ENCODE results near the gene PTPRM. TPM values are rescaled to one million over a fixed set of nuclear protein-coding genes. Genes with fewer than 3 reads are reported as not detected.

Gene PTPRM
- total RNA-seq, 4 donors from 2014 or later: 21.4 to 41.8 (median 29.6) TPM

DNA sequence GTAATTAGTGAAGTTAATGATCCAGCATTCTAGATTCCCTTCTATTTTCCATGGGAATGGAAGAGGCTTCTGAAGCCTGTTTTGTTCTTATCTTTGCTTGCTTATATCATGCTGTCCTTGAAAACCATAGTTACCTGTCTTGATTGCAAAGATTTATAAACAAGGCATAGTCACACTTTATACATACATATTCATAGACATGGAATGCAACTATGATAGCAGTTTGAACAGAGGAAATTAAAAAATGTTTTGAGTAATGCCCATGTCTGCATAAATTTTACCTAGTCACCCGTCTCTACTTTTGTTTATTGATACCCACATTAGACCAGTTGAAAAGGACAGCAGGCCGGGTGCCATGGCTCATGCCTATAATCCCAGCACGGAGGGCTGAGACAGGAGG, 289.0 kb downstream of the PTPRM start:
- H3K4me3 ChIP-seq (ENCODE audit: low read depth, poor library complexity, severe bottlenecking): no peak overlapping the region
- TF ChIP-seq, protein P1, sequence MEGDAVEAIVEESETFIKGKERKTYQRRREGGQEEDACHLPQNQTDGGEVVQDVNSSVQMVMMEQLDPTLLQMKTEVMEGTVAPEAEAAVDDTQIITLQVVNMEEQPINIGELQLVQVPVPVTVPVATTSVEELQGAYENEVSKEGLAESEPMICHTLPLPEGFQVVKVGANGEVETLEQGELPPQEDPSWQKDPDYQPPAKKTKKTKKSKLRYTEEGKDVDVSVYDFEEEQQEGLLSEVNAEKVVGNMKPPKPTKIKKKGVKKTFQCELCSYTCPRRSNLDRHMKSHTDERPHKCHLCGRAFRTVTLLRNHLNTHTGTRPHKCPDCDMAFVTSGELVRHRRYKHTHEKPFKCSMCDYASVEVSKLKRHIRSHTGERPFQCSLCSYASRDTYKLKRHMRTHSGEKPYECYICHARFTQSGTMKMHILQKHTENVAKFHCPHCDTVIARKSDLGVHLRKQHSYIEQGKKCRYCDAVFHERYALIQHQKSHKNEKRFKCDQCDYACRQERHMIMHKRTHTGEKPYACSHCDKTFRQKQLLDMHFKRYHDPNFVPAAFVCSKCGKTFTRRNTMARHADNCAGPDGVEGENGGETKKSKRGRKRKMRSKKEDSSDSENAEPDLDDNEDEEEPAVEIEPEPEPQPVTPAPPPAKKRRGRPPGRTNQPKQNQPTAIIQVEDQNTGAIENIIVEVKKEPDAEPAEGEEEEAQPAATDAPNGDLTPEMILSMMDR (IDR thresholded peaks at IDR 0.05): no peak
- no peak for TF ChIP-seq POLR2A (IDR thresholded peaks at IDR 0.05)
- DNase-seq (ENCODE audit: low spot score in 2 of 2): no peak
- intact Hi-C loops (cut with DNase I; ENCODE audit: low total_unique reads): no loop called here
- WGBS, 2 donors: 91 to 98% methylated on average over 3 of the region's 3 CpGs

DNA sequence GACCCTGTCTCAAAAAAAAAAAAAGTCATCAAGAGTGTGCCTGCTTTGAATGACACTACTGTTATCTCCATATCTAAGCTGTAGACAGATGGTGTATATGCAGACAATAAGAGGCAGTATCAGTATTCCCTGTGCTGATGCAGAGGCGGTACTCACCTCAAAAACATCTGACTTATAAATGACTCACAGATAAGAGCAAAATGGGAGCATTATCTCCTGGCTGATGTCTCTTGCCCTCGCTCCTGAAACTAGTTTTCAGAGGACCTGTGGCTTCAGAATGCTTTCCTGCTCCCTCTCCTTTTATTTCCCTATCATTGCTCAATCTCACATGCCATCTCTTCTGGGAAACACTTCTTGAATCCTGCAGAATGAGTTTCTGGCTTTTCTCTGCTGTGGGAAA, 289.6 kb downstream of the PTPRM start:
- WGBS, 2 donors: 79 to 94% methylated on average over 2 of the region's 2 CpGs
- intact Hi-C loops (cut with DNase I; ENCODE audit: low total_unique reads): no loop called here
- TF ChIP-seq, protein P1 (IDR thresholded peaks at IDR 0.05): no peak
- TF ChIP-seq POLR2A (IDR thresholded peaks at IDR 0.05): no peak

DNA sequence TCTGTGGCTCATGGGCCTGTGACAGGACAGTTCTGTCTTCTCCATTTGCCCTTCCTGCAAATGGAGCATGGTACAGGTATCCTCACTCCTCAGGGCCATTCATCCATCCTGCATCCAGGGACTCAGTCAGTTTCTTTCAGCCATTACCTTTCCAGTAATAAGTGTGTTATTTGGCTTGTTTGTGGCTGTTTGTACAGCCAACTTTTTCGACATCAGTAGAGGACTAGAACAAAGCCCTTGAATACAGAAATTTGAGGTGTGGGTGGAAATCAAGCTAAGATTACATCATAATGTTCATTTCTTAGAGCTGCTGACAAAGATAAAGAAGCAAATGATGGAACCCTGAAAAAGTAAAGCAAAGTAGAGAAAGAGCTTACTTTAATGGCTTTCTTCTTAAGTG, 290.4 kb downstream of the PTPRM start:
- no peak for DNase-seq (ENCODE audit: low spot score in 2 of 2)
- 73 to 74% methylated on average over 1 of the region's 1 CpG for WGBS, 2 donors
- intact Hi-C loops (cut with DNase I; ENCODE audit: low total_unique reads): no loop called here
- TF ChIP-seq POLR2A (IDR thresholded peaks at IDR 0.05): no peak
- TF ChIP-seq, protein P1 (IDR thresholded peaks at IDR 0.05): no peak
- no peak overlapping the region for H3K4me3 ChIP-seq (ENCODE audit: low read depth, poor library complexity, severe bottlenecking)

More for the DNA sequence above, 289.6 kb downstream of the PTPRM start:
- no peak overlapping the region for H3K4me3 ChIP-seq (ENCODE audit: low read depth, poor library complexity, severe bottlenecking)
- DNase-seq (ENCODE audit: low spot score in 2 of 2): no peak

DNA sequence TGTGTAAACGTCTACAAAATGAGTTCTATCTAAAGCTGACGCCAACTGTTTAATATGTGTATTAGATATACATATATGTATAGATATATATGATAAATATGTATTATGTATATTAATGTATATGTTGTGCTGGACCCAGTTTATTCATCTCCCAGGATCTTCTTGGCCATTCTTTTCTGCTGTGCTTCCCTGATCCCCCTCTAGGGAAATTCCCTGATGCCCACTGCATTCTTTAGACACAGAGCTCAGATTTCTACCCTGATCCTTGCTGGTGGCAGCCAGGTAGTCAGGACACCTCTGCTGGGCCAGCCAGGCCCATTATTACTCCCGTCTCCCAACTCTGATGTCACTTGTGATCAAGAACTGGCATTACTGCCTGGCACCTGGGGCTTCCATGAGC, 292.0 kb downstream of the PTPRM start:
- no peak overlapping the region for H3K4me3 ChIP-seq (ENCODE audit: low read depth, poor library complexity, severe bottlenecking)
- intact Hi-C loops (cut with DNase I; ENCODE audit: low total_unique reads): no loop called here
- TF ChIP-seq POLR2A (IDR thresholded peaks at IDR 0.05): no peak
- TF ChIP-seq, protein P1 (IDR thresholded peaks at IDR 0.05): no peak
- no peak for DNase-seq (ENCODE audit: low spot score in 2 of 2)
- 78 to 95% methylated on average over 3 of the region's 3 CpGs for WGBS, 2 donors

DNA sequence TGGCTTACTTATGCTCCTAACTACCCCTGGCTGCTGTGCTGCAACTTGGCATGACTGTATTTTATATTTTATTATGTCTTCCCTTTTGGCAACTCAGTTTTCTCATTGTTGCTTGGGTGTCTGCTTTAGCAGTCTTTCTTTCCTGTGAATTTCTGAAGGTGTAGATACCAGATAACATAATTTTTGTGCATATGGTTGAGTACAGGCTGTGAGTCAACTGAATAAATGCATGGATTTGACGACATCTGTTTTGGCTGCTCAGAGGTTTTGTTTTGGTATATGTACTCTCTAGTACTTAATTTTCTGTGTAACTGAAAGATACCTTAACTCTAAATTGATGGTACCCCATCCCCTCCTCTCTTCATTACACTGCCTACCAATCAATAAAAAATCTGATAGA, 303.1 kb downstream of the PTPRM start:
- intact Hi-C loops (cut with DNase I; ENCODE audit: low total_unique reads): no loop called here
- TF ChIP-seq, protein P1 (IDR thresholded peaks at IDR 0.05): no peak
- no peak for TF ChIP-seq POLR2A (IDR thresholded peaks at IDR 0.05)
- no peak overlapping the region for H3K4me3 ChIP-seq (ENCODE audit: low read depth, poor library complexity, severe bottlenecking)
- 88 to 90% methylated on average over 1 of the region's 1 CpG for whole genome bisulfite sequencing, 2 donors
- no peak for DNase-seq (ENCODE audit: low spot score in 2 of 2)

DNA sequence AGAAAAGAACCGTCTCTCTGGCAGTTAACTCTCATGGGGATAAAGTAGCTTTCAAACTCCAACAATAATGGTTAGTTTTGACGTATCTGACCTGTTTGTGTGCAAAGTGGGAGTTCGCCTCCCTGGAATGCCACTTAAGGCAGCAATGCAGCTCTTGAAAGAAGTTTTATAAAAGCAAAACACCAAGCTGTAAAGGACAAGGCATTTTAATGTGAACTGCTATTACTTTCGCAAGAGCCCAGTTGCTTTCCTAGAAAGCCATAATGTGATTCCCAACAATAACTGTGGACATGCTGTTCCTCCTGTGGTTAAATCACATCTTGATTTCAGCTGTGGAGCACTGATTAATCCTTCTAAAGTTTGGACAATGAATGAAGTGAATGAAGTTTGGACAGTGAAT, 303.7 kb downstream of the PTPRM start:
- H3K4me3 ChIP-seq (ENCODE audit: low read depth, poor library complexity, severe bottlenecking): no peak overlapping the region
- no peak for DNase-seq (ENCODE audit: low spot score in 2 of 2)
- TF ChIP-seq, protein P1 (IDR thresholded peaks at IDR 0.05): no peak
- TF ChIP-seq POLR2A (IDR thresholded peaks at IDR 0.05): no peak
- WGBS, 2 donors: 73 to 77% methylated on average over 4 of the region's 4 CpGs
- intact Hi-C loops (cut with DNase I; ENCODE audit: low total_unique reads): no loop called here

All from lower leg skin (tissue), 4 donors.